HG02798 (cell line): Measurements from ENCODE around the gene PSPC1.

Source experiments
- ATAC-seq: cut with Tn5 transposase; IDR thresholded peaks from one replicate; pipeline ENCODE4 v1.9.1; 2021; ENCODE audit warnings: mild to moderate bottlenecking; ENCODE audit not compliant: unreplicated experiment, poor library complexity

Gene PSPC1

DNA sequence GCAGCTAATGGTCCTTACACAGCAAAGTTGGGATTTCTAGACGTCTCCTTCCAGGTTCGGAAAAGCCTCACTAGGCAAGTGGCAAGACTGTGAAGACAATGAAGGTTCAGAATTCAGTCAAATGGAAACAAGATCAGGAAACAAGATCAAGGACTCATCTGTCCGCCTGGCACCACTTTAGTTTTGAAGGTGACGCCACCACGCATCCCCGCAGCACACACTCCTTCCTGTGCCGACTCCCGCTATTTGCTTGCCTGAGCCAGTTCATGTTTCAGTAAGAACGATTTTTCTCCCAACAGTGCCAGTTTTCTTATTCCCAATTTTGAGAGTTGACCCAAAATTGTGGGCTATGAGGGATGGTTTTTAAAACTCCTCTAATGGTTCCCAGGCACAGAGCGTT, 107.8 kb downstream of the PSPC1 start:
- ATAC-seq: no peak

- no peak for ATAC-seq
Measured at GRCh38 chr13:19673473-19674430, 109.0 kb downstream of the PSPC1 start.

- no peak for ATAC-seq
Measured at GRCh38 chr13:19672990-19673389, 109.8 kb downstream of the PSPC1 start.

GRCh38 chr13:19670147-19670546, 112.6 kb downstream of the PSPC1 start:
- ATAC-seq: no peak

DNA sequence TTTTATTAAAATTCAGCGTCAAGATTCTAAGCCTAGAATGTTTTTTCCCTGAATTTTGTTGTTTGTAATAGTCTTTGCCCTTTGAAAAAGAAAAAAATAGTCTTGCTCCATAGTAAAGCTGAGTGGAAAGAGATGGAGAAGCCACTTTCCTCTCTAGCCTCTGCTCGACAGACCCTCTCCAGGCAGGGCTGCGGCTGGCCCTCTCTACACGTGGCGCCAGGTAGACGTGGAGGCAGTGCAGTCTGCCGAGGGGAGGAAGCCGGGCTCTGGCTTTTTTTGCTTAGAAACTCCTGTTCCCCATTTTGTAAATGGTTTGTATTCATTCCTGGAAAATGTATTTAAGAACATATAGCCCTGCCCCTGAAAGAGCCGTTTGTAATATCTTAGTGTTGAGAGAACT, 114.0 kb downstream of the PSPC1 start:
- no peak for ATAC-seq

- no peak for ATAC-seq
Measured at GRCh38 chr13:19665427-19665859, 117.3 kb downstream of the PSPC1 start.

DNA sequence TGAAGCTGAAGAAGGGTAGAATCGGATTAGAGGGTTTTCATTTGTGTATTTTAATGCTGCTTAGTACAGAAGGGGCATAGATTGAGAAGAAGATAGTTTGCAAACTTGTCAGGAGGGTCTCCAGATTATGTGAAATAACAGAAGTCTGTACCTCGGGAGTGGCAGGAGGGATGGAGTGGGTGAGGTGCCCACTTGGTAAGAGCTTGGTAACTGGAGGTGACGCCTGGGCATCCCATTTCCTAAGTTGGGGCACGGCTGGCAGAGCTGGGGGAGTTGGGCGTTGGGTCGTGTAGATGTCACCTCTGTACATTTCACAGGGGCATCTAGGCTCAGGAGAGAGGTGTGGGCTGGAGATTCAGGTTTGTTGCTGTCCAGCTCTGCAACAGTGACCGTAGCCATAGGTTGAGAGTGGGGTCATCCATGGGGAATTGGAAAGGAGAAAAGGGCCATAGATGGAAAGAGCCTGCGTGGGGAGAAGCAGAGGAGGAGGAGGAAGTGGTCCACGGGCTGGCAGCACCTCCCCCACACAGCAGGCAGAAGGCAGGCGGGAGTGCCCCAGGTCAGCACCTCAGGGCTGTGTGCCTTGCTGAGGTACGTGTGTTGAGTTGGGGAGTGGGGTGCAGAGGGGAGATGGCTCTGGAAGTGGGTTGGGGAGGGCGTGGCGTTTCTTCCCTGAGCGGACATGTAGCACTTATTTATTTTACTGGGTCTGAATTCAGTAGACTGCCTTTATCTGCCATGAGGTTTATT, 118.1 kb downstream of the PSPC1 start:
- no peak for ATAC-seq

DNA sequence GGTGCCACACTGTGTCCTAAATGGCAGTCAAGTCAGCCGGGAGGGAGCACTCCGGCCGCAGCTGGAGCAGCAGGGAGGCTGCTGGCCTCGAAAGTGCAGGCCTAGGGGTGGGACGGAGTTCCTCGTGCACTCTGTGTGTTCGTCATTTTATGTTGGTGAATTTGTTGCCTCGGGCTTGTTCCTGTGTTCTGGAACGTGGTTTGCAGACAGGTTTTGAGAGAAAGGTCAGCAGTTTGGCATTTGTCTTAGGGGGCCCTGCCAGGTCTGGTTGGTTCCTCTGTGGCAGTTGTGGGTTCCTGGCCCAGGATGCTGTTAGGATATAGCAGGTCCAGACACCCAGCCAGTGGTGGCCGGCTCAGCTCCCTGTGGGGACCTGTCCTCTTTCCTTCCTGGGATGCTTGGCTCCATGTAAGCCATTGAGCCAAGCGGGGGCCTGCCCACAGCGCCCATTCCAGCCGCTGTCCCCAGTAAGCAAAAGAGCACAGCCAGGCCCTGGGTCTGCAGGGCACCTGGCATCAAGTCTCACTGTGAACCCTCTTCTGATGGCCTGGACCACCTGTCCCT, 119.2 kb downstream of the PSPC1 start:
- ATAC-seq: no peak

DNA sequence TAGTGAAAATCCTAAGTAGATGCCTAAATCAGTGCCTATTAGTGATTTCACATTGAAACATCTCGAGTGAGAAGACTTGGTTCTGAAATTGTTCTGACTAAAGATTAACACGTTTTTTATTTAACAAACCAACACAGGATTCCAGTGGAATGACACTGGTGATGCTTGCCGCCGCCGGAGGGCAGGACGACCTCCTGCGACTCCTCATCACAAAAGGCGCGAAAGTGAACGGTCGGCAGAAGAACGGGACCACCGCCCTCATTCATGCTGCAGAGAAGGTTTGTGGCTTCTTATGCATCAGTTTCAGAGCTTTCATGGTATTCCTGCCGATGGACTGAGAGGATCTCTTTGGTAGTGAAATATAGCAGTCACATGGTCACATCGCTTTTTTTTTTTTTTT, 121.2 kb downstream of the PSPC1 start:
- no peak for ATAC-seq

DNA sequence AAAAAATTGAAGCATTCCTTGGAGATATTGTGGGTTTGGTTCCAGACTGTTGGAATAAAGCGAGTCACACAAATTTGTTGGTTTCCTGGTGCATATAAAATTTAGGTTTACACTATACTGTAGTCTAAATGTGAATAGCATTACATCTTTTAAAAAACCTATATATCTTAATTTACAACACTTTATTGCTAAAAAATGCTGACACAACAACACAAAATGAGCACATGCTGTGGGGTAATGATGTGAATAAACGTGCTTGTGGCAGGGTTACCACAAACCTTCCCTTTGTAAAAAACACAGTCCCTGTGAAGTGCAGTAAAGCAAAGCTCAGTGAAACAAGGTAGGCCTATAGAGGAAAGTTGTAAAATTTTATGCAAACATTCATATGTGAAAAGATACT, 121.6 kb downstream of the PSPC1 start:
- ATAC-seq: no peak

DNA sequence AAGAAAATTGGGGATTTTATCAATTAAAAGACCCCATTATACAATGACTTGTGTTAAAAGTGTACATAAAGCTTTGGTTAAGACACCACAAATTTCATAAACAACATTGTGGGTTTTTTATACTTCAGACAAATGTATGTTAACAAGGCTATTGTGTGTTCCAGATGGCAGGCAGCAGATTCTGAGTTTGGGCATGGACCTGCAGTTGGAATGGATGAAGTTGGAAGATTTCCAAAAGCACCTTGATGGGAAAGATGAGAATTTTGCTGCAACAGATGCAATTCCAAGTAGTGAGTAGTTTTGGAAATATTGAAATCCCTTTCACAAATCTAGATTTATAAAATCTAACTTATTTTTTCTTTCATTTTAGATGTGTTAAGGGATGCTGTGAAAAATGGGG, 123.9 kb downstream of the PSPC1 start:
- ATAC-seq: no peak

GRCh38 chr13:19657872-19658591, 124.7 kb downstream of the PSPC1 start:
- ATAC-seq: no peak
